ENCODE data around the gene PRPH. TPM values are rescaled to one million over a fixed set of nuclear protein-coding genes. Genes with fewer than 3 reads are reported as not detected.

Gene PRPH
- total RNA-seq, 1 experiment from 2014 or later: 1.8 TPM

GRCh38 chr12:49340971-49341776, 46.2 kb downstream of the PRPH start:
- DNase-seq (ENCODE audit: low spot score): no peak
- in situ Hi-C loops (cut with HindIII; ENCODE audit: low sequenced_read_pairs): no loop called here

- no peak for DNase-seq (ENCODE audit: low spot score)
- in situ Hi-C loops (cut with HindIII; ENCODE audit: low sequenced_read_pairs): no loop called here
These were observed 46.8 kb downstream of the PRPH start for GRCh38 chr12:49341777-49342065.

- peak; percentile 77 for DNase-seq (ENCODE audit: low spot score)
- in situ Hi-C loops (cut with HindIII; ENCODE audit: low sequenced_read_pairs): no loop called here
These were observed 47.3 kb downstream of the PRPH start for GRCh38 chr12:49342066-49342913.

GRCh38 chr12:49342914-49343731, 48.2 kb downstream of the PRPH start:
- DNase-seq (ENCODE audit: low spot score): peak; percentile 37
- in situ Hi-C loops (cut with HindIII; ENCODE audit: low sequenced_read_pairs): no loop called here

GRCh38 chr12:49344486-49345050, 49.6 kb downstream of the PRPH start:
- in situ Hi-C loops (cut with HindIII; ENCODE audit: low sequenced_read_pairs): no loop called here
- no peak for DNase-seq (ENCODE audit: low spot score)

GRCh38 chr12:49345051-49345824, 50.3 kb downstream of the PRPH start:
- in situ Hi-C loops (cut with HindIII; ENCODE audit: low sequenced_read_pairs): no loop called here

GRCh38 chr12:49345825-49346658, 51.1 kb downstream of the PRPH start:
- in situ Hi-C loops (cut with HindIII; ENCODE audit: low sequenced_read_pairs): no loop called here
- no peak for DNase-seq (ENCODE audit: low spot score)

More at GRCh38 chr12:49345051-49345824, 50.3 kb downstream of the PRPH start:
- no peak for DNase-seq (ENCODE audit: low spot score)

GRCh38 chr12:49346659-49347310, 51.8 kb downstream of the PRPH start, which contains the start of gene DNAJC22:
Gene DNAJC22, plus strand, starts transcription at chr12:49346888. Its CDS starts 1,985 bp downstream, at chr12:49348873.
- in situ Hi-C loops (cut with HindIII; ENCODE audit: low sequenced_read_pairs): no loop called here
- DNase-seq (ENCODE audit: low spot score): no peak

GRCh38 chr12:49347311-49348193, 52.6 kb downstream of the PRPH start:
- peak; percentile 66 for DNase-seq (ENCODE audit: low spot score)
- in situ Hi-C loops (cut with HindIII; ENCODE audit: low sequenced_read_pairs): no loop called here

Other genes with a start within 250 kb of the PRPH start
- gene KMT2D, start 234.4 kb upstream of the PRPH start, total RNA-seq (2014; rRNA removed; shearing (Covaris generic)): 13.8 and 18.6 TPM in 2 replicates
- gene RHEBL1, start 225.2 kb upstream of the PRPH start, total RNA-seq (2014; rRNA removed; shearing (Covaris generic)): 2.5 and 3.5 TPM in 2 replicates
- gene DHH, start 200.3 kb upstream of the PRPH start, total RNA-seq (2014; rRNA removed; shearing (Covaris generic)): 0.06 TPM in 1 of 2 replicates, not detected in the other
- 26.8 and 40.8 TPM in 2 replicates for gene LMBR1L, start 184.3 kb upstream of the PRPH start, total RNA-seq (2014; rRNA removed; shearing (Covaris generic))
- gene TUBA1B, start 163.8 kb upstream of the PRPH start, total RNA-seq (2014; rRNA removed; shearing (Covaris generic)): 2,974 and 3,054 TPM in 2 replicates
- gene TUBA1A, start 106.1 kb upstream of the PRPH start, total RNA-seq (2014; rRNA removed; shearing (Covaris generic)): 446 and 521 TPM in 2 replicates
- 279 and 457 TPM in 2 replicates for gene TUBA1C, start 30.1 kb upstream of the PRPH start, total RNA-seq (2014; rRNA removed; shearing (Covaris generic))
- gene TROAP, start 28.1 kb downstream of the PRPH start, total RNA-seq (2014; rRNA removed; shearing (Covaris generic)): 39.1 and 43.0 TPM in 2 replicates
- 9.7 and 16.4 TPM in 2 replicates for gene C1QL4, start 42.0 kb downstream of the PRPH start, total RNA-seq (2014; rRNA removed; shearing (Covaris generic))
- 3.2 and 4.1 TPM in 2 replicates for gene DNAJC22, start 51.7 kb downstream of the PRPH start, total RNA-seq (2014; rRNA removed; shearing (Covaris generic))
- 65.1 and 67.0 TPM in 2 replicates for gene SPATS2, start 72.3 kb downstream of the PRPH start, total RNA-seq (2014; rRNA removed; shearing (Covaris generic))
- gene KCNH3, start 243.9 kb downstream of the PRPH start, total RNA-seq (2014; rRNA removed; shearing (Covaris generic)): 1.7 TPM in 2 replicates

Data from G401 (cell line).